GM12872 (cell line): ENCODE results near the gene POC1B.

ENCODE experiments used
- CTCF ChIP-seq: IDR thresholded peaks from 3 replicates; pipeline ENCODE4 v1.5.1; 2011; ENCODE audit warnings: low read depth, mild to moderate bottlenecking, low read length, moderate library complexity; ENCODE audit not compliant: insufficient read depth

The POC1B gene

DNA sequence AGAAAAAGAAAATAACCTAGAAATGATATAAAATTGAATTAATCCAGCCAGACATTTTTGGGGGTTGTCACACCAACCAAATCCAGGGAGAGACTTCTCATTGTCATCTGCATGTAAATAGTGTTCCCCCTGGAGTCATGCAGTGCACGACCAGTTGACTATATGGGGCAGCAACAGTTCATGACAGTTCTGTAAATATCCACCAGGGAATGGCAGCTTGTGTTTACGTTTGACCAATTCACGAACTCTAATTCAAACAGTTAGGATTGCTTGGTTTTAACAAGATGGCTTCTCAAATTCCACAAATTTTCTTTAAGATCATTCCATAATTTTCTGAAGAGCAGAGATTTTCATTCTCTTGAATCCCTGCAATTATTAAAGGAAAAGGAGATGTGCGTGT, 130.1 kb downstream of the POC1B start:
- TF ChIP-seq CTCF, result no peak

GRCh38 chr12:89393551-89394121, 132.2 kb downstream of the POC1B start:
- TF ChIP-seq CTCF, result no peak

- no peak for TF ChIP-seq CTCF
Observed at GRCh38 chr12:89392391-89392790, 133.5 kb downstream of the POC1B start.

GRCh38 chr12:89391726-89392336, 134.0 kb downstream of the POC1B start:
- TF ChIP-seq CTCF, result no peak

GRCh38 chr12:89390802-89391673, 134.8 kb downstream of the POC1B start:
- no peak for TF ChIP-seq CTCF

DNA sequence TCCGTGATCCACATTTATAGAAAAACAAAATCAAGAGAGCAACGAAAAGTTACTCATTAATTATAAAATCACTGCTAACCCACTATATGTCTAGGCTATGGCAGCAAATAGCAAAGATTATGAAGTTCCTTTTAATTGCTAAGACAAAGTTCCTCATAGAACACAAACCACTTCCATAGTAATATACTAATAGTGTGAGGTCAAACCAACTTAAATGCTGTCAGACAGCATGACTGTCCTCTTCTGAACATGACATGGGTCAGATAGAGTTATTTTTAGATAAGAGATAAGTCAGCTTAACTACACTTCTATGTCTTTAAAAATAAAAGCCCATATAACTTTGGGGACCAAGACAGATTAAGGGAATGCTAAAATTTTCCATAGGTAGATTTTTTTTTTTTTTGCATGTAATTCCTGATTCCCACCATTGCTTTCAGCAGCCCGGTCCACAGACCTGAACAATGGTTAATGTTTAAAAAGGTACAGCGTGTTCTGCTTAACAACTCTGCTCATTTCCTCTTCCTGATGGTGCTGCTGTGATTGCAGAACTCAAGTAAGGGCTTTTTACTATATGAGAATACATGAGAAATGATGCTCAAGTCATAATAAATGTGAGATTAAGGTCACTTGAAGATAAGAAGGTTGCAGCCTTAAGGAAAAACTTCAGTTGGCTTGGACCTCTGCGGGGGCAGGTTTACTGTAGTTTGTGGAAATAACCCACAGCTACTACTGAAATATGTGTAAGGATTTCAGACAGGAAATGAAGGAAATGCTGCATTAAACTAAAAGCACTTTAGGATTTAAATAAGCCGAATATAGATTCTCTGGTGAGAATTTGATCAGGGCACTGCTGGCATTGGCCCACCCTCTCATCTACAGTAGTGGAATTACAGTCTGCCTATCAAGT, 135.8 kb downstream of the POC1B start:
- no peak for TF ChIP-seq CTCF
